WTC11 (cell line): ENCODE results near the gene TACR2. TPM values are rescaled to one million over a fixed set of nuclear protein-coding genes. Genes with fewer than 3 reads are reported as not detected.

Source experiments
- ATAC-seq: fragments of 200-7000 bp; cut with Tn5 transposase; 2 replicates; pipeline ENCODE4 v1.10.0; 2021; ENCODE audit warnings: mild to moderate bottlenecking, moderate library complexity
- CTCF ChIA-PET: fragments of 300-600 bp; sonication (Branson Sonifier 250); formaldehyde crosslinking; loops from one replicate; lab custom pipeline; 2021; ENCODE audit warnings: antibody characterized with exemption; lab: Charles Lee
- POLR2A ChIA-PET: fragments of 350-600 bp; sonication (Branson Sonifier 250); formaldehyde crosslinking; loops from one replicate; lab custom pipeline; 2021; ENCODE audit warnings: antibody characterized with exemption; lab: Charles Lee
- DNase-seq: peaks from one replicate; pipeline ENCODE4 v3.0.0; 2021; ENCODE audit warnings: low spot score
- H3K27ac Mint-ChIP-seq: 2 replicates; pipeline ENCODE4 v1.8.0; 2021; ENCODE audit warnings: mixed read lengths
- H3K27me3 Mint-ChIP-seq: 2 replicates; pipeline ENCODE4 v1.8.0; 2021; ENCODE audit warnings: low read depth, mild to moderate bottlenecking, moderate library complexity, mixed read lengths
- H3K36me3 Mint-ChIP-seq: 2 replicates; pipeline ENCODE4 v1.8.0; 2021; ENCODE audit warnings: mixed read lengths
- H3K4me1 Mint-ChIP-seq: 2 replicates; pipeline ENCODE4 v1.8.0; 2022; ENCODE audit warnings: mixed read lengths
- H3K4me3 Mint-ChIP-seq: 2 replicates; pipeline ENCODE4 v1.8.0; 2021; ENCODE audit warnings: mild to moderate bottlenecking, moderate library complexity, mixed read lengths
- H3K9me3 Mint-ChIP-seq: 2 replicates; pipeline ENCODE4 v1.8.0; 2021; ENCODE audit warnings: mixed read lengths
- AR ChIP-seq: fragments of 250-450 bp; sonication (Bioruptor Pico); IDR thresholded peaks from 2 replicates; pipeline ENCODE4 v1.9.0; 2021; ENCODE audit warnings: mild to moderate bottlenecking
- CBFB ChIP-seq: sonication (generic); formaldehyde crosslinking; IDR thresholded peaks from 2 replicates; pipeline ENCODE4 v1.8.1; 2022; ENCODE audit warnings: mild to moderate bottlenecking, low read depth, missing genetic modification reagents
- CREB1 ChIP-seq: sonication (generic); formaldehyde crosslinking; IDR thresholded peaks from 2 replicates; pipeline ENCODE4 v1.8.0; 2023; ENCODE audit warnings: mild to moderate bottlenecking, missing genetic modification reagents
- ELF4 ChIP-seq: sonication (generic); formaldehyde crosslinking; IDR thresholded peaks from 2 replicates; pipeline ENCODE4 v1.8.1; 2022; ENCODE audit warnings: low read depth, mild to moderate bottlenecking, moderate library complexity, missing genetic modification reagents
- GTF2I ChIP-seq: fragments of 250-450 bp; sonication (Bioruptor Pico); conservative IDR thresholded peaks from 2 replicates; pipeline ENCODE4 v1.4.0; 2021; ENCODE audit warnings: mild to moderate bottlenecking
- HMGA2 ChIP-seq: fragments of 250-450 bp; sonication (Bioruptor Pico); IDR thresholded peaks from 2 replicates; pipeline ENCODE4 v1.4.0; 2021; ENCODE audit warnings: mild to moderate bottlenecking, moderate library complexity
- JAZF1 ChIP-seq: fragments of 250-450 bp; sonication (Bioruptor Pico); IDR thresholded peaks from 2 replicates; pipeline ENCODE4 v1.9.0; 2021; ENCODE audit warnings: moderate library complexity, mild to moderate bottlenecking, inconsistent platforms
- OVOL2 ChIP-seq: fragments of 250-450 bp; sonication (Bioruptor Pico); IDR thresholded peaks from 2 replicates; pipeline ENCODE4 v1.9.0; 2021; ENCODE audit warnings: mild to moderate bottlenecking, borderline replicate concordance
- RORB ChIP-seq: fragments of 250-450 bp; sonication (Bioruptor Pico); IDR thresholded peaks from 2 replicates; pipeline ENCODE4 v1.9.0; 2021; ENCODE audit warnings: mild to moderate bottlenecking
- SP1 ChIP-seq: sonication (generic); formaldehyde crosslinking; conservative IDR thresholded peaks from 2 replicates; pipeline ENCODE4 v1.8.1; 2022; ENCODE audit warnings: missing genetic modification reagents
- TP53 ChIP-seq: sonication (generic); formaldehyde crosslinking; IDR thresholded peaks from 2 replicates; pipeline ENCODE4 v1.8.1; 2023; ENCODE audit warnings: mild to moderate bottlenecking, missing genetic modification reagents
- USF1 ChIP-seq: sonication (generic); formaldehyde crosslinking; IDR thresholded peaks from 2 replicates; pipeline ENCODE4 v1.8.0; 2022; ENCODE audit warnings: mild to moderate bottlenecking, missing genetic modification reagents
- ZNF121 ChIP-seq: sonication (generic); formaldehyde crosslinking; IDR thresholded peaks from 2 replicates; pipeline ENCODE4 v1.8.0; 2023; ENCODE audit warnings: missing genetic modification reagents
- ZNF138 ChIP-seq: sonication (generic); formaldehyde crosslinking; conservative IDR thresholded peaks from 2 replicates; pipeline ENCODE4 v1.8.1; 2022; ENCODE audit warnings: mild to moderate bottlenecking, moderate library complexity, missing genetic modification reagents
- ZNF219 ChIP-seq: sonication (generic); formaldehyde crosslinking; IDR thresholded peaks from 2 replicates; pipeline ENCODE4 v1.8.0; 2023; ENCODE audit warnings: missing genetic modification reagents, mild to moderate bottlenecking, borderline replicate concordance
- ZNF263 ChIP-seq: sonication (generic); formaldehyde crosslinking; IDR thresholded peaks from 2 replicates; pipeline ENCODE4 v1.8.1; 2022; ENCODE audit warnings: low read depth, mild to moderate bottlenecking, moderate library complexity, missing genetic modification reagents
- ZNF416 ChIP-seq: fragments of 250-450 bp; sonication (Bioruptor Pico); IDR thresholded peaks from 2 replicates; pipeline ENCODE4 v1.9.0; 2021; ENCODE audit warnings: mild to moderate bottlenecking, inconsistent platforms
- total RNA-seq: library from RNA; stranded (reverse); gene quantifications from 3 replicates; pipeline ENCODE4 v1.2.3, GENCODE V29; 2021
- TF ChIP-seq, protein P1 (sequence below): sonication (generic); formaldehyde crosslinking; IDR thresholded peaks from 2 replicates; pipeline ENCODE4 v1.8.1; 2022; ENCODE audit warnings: mild to moderate bottlenecking, moderate library complexity, missing genetic modification reagents
- TF ChIP-seq, protein P2 (sequence below): sonication (generic); formaldehyde crosslinking; IDR thresholded peaks from 2 replicates; pipeline ENCODE4 v1.8.0; 2022; ENCODE audit warnings: missing genetic modification reagents
- TF ChIP-seq, protein P3 (sequence below): sonication (generic); formaldehyde crosslinking; IDR thresholded peaks from 2 replicates; pipeline ENCODE4 v1.8.0; 2022; ENCODE audit warnings: mild to moderate bottlenecking, missing genetic modification reagents

Gene TACR2
- total RNA-seq, 1 experiment from 2014 or later, result 0.20 TPM

GRCh38 chr10:69404786-69405185 is 11.9 kb downstream of the TACR2 start:
- H3K36me3 Mint-ChIP-seq, result peaks cover 39% of the 10 kb centered on the region
- no peak for ATAC-seq
- no peaks in the 10 kb centered on the region for H3K9me3 Mint-ChIP-seq
- CTCF ChIA-PET, result interaction anchor here (1.0 to 2.2 kb wide), 3 partner anchors 8 to 173 kb away, joined by 3 to 8 read pairs (median 6); no protein-coding TSS in a partner anchor
- H3K4me3 Mint-ChIP-seq, result no peak overlapping the region
- DNase-seq, result no peak
- peaks cover 7% of the 10 kb centered on the region for H3K27me3 Mint-ChIP-seq
- TF ChIP-seq AR (CRISPR knock-in tag) (no peak), CBFB (CRISPR knock-in tag) (no peak), GTF2I (no peak), SP1 (CRISPR knock-in tag) (no peak), ZNF263 (CRISPR knock-in tag) (no peak), USF1 (CRISPR knock-in tag) (no peak), OVOL2 (CRISPR knock-in tag) (no peak), ZNF121 (no peak), HMGA2 (no peak), RORB (CRISPR knock-in tag) (no peak), ELF4 (CRISPR knock-in tag) (no peak), CREB1 (CRISPR knock-in tag) (no peak), ZNF219 (CRISPR knock-in tag) (no peak), JAZF1 (CRISPR knock-in tag) (no peak)
- TF ChIP-seq, protein P1, sequence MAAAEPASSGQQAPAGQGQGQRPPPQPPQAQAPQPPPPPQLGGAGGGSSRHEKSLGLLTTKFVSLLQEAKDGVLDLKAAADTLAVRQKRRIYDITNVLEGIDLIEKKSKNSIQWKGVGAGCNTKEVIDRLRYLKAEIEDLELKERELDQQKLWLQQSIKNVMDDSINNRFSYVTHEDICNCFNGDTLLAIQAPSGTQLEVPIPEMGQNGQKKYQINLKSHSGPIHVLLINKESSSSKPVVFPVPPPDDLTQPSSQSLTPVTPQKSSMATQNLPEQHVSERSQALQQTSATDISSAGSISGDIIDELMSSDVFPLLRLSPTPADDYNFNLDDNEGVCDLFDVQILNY (CRISPR knock-in tag), result no peak
- TF ChIP-seq, protein P2, sequence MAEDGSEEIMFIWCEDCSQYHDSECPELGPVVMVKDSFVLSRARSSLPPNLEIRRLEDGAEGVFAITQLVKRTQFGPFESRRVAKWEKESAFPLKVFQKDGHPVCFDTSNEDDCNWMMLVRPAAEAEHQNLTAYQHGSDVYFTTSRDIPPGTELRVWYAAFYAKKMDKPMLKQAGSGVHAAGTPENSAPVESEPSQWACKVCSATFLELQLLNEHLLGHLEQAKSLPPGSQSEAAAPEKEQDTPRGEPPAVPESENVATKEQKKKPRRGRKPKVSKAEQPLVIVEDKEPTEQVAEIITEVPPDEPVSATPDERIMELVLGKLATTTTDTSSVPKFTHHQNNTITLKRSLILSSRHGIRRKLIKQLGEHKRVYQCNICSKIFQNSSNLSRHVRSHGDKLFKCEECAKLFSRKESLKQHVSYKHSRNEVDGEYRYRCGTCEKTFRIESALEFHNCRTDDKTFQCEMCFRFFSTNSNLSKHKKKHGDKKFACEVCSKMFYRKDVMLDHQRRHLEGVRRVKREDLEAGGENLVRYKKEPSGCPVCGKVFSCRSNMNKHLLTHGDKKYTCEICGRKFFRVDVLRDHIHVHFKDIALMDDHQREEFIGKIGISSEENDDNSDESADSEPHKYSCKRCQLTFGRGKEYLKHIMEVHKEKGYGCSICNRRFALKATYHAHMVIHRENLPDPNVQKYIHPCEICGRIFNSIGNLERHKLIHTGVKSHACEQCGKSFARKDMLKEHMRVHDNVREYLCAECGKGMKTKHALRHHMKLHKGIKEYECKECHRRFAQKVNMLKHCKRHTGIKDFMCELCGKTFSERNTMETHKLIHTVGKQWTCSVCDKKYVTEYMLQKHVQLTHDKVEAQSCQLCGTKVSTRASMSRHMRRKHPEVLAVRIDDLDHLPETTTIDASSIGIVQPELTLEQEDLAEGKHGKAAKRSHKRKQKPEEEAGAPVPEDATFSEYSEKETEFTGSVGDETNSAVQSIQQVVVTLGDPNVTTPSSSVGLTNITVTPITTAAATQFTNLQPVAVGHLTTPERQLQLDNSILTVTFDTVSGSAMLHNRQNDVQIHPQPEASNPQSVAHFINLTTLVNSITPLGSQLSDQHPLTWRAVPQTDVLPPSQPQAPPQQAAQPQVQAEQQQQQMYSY (CRISPR knock-in tag), result no peak
- TF ChIP-seq, protein P3, sequence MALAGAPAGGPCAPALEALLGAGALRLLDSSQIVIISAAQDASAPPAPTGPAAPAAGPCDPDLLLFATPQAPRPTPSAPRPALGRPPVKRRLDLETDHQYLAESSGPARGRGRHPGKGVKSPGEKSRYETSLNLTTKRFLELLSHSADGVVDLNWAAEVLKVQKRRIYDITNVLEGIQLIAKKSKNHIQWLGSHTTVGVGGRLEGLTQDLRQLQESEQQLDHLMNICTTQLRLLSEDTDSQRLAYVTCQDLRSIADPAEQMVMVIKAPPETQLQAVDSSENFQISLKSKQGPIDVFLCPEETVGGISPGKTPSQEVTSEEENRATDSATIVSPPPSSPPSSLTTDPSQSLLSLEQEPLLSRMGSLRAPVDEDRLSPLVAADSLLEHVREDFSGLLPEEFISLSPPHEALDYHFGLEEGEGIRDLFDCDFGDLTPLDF (CRISPR knock-in tag), result no peak
- TF ChIP-seq, all 79 proteins: peak for 0
- peaks cover 40% of the 10 kb centered on the region for H3K4me1 Mint-ChIP-seq
- POLR2A ChIA-PET, result no interaction called here
- H3K27ac Mint-ChIP-seq, result peak overlapping the region; percentile 74; the same call in 1 of the 2 replicates

DNA sequence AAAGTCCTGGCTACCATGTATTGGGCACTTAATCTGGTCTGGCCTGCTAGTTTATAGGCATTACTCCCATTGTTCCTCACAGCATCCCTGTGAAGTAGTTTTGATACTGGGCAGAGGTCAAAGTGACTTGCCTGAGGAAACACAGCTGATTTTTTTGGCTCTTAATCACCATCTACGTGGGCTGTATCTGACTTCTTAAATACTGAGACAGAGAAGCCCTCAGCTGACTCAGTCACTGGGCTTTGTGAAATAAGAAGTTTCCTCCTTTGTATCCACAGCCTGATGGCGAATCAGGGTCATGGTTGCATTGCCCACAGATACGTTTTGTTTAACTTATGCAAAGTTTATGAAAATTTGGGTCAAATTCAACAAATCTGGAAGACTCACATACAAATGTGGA is 13.2 kb downstream of the TACR2 start:
- no peak overlapping the region for H3K4me3 Mint-ChIP-seq

More for the DNA sequence above, 13.2 kb downstream of the TACR2 start:
- H3K27ac Mint-ChIP-seq, result no peak overlapping the region
- H3K27me3 Mint-ChIP-seq, result peaks cover 2% of the 10 kb centered on the region; the same call in 1 of the 2 replicates
- POLR2A ChIA-PET, result no interaction called here
- no peaks in the 10 kb centered on the region for H3K9me3 Mint-ChIP-seq
- CTCF ChIA-PET, result interaction anchor here (0.6 to 2.2 kb wide), 4 partner anchors 11 to 233 kb away, joined by 3 to 8 read pairs (median 4); no protein-coding TSS in a partner anchor
- H3K4me1 Mint-ChIP-seq, result peaks cover 40% of the 10 kb centered on the region
- TF ChIP-seq JAZF1 (CRISPR knock-in tag) (no peak), TP53 (CRISPR knock-in tag) (no peak), ZNF416 (no peak), ZNF138 (no peak)
- ATAC-seq (no peak), DNase-seq (no peak)
- H3K36me3 Mint-ChIP-seq, result peaks cover 50% of the 10 kb centered on the region
